22Rv1 (cell line): ENCODE results near the gene MAP4K5.

ENCODE experiments used
- H3K27ac ChIP-seq: fragments of 450-650 bp; 2 replicates; pipeline ENCODE4 v1.5.1; 2017
- CTCF ChIP-seq: fragments of 450-650 bp; IDR thresholded peaks from 2 replicates; pipeline ENCODE4 v1.5.1; 2017; ENCODE audit warnings: mild to moderate bottlenecking
- ZFX ChIP-seq: fragments of 450-650 bp; IDR thresholded peaks from 2 replicates; pipeline ENCODE4 v1.6.1; 2017; ENCODE audit warnings: antibody characterized with exemption, borderline replicate concordance

The MAP4K5 gene

DNA sequence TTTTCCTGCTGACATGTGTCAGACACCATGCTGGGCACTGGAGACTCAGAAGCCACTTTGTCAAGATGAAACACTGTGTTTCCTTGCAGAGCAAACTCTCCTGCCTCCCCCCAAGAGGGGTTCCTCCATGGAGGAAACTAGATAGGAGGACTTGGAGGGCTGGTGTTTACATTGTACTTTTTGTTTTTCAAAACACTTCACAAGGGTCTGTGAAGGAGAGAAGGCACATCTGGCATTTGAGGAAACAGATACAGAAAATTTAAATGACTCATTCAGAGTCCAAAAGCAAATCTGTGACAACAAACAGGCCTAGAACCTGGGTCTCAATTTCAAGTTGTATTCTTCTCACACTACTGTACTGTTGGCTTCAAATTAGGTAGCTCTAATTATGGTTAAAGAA, 128.9 kb downstream of the MAP4K5 start:
- H3K27ac ChIP-seq, result no peak overlapping the region
- TF ChIP-seq CTCF, result no peak
- TF ChIP-seq ZFX, result no peak

- TF ChIP-seq CTCF (no peak), ZFX (no peak)
- H3K27ac ChIP-seq, result no peak overlapping the region
Observed at GRCh38 chr14:50402965-50403364, 129.4 kb downstream of the MAP4K5 start.

- H3K27ac ChIP-seq, result no peak overlapping the region
- TF ChIP-seq CTCF, result no peak
- no peak for TF ChIP-seq ZFX
Observed at GRCh38 chr14:50400461-50400860, 131.9 kb downstream of the MAP4K5 start.

GRCh38 chr14:50399251-50400032, 132.9 kb downstream of the MAP4K5 start:
- no peak overlapping the region for H3K27ac ChIP-seq
- TF ChIP-seq ZFX, result no peak
- TF ChIP-seq CTCF, result no peak

DNA sequence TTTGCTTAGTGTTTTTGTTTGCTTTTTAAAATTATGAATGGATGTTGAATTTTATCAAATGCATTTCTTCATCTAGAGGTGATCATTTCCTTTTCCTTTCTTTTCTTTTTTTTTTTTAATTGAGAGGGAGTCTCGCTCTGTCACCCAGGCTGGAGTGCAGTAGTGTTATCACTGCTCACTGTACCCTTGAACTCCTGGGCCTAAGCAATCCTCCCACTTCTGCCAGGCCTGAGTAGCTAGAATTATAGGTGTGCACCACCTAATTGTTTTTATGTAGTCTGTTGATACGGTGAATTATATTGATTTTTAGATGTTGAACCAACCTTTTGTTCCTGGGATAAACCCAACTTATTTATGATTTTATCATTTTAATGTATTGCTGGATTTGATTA, 134.2 kb downstream of the MAP4K5 start:
- TF ChIP-seq CTCF (no peak), ZFX (no peak)
- peak overlapping the region; percentile 93 for H3K27ac ChIP-seq

- TF ChIP-seq ZFX (no peak), CTCF (no peak)
- H3K27ac ChIP-seq, result peak overlapping the region; percentile 93
Observed at GRCh38 chr14:50397390-50398188, 134.8 kb downstream of the MAP4K5 start.
